Skeletal muscle satellite cell (primary cell): ENCODE data around the gene FAM135A.
"Not testable (repeated sequence)": the region's sequence is repeated elsewhere in the genome, so short reads cannot be mapped to it uniquely, and the experiment has no call there.

Source experiments
- H3K27me3 ChIP-seq: 2 replicates; pipeline ENCODE4 v1.7.0; 2013; ENCODE audit warnings: low read length; ENCODE audit not compliant: control insufficient read depth, insufficient read depth
- H3K36me3 ChIP-seq: 2 replicates; pipeline ENCODE4 v1.7.0; 2013; ENCODE audit warnings: mild to moderate bottlenecking, control low read depth, low read length; ENCODE audit not compliant: insufficient read depth
- H3K4me1 ChIP-seq: 2 replicates; pipeline ENCODE4 v1.7.0; 2013; ENCODE audit warnings: low read length; ENCODE audit not compliant: control insufficient read depth, insufficient read depth
- H3K4me2 ChIP-seq: 2 replicates; pipeline ENCODE4 v1.7.0; 2013; ENCODE audit warnings: mild to moderate bottlenecking, low read length
- H3K4me3 ChIP-seq: 2 replicates; pipeline ENCODE4 v1.7.0; 2013; ENCODE audit warnings: low read length
- H3K9ac ChIP-seq: 2 replicates; pipeline ENCODE4 v1.7.0; 2013; ENCODE audit warnings: mild to moderate bottlenecking, low read depth, low read length, moderate library complexity
- H3K9me3 ChIP-seq: replicated peaks from 2 replicates; pipeline ENCODE4 v1.7.0; 2013; ENCODE audit warnings: mild to moderate bottlenecking, control low read depth, low read length

The FAM135A gene

DNA sequence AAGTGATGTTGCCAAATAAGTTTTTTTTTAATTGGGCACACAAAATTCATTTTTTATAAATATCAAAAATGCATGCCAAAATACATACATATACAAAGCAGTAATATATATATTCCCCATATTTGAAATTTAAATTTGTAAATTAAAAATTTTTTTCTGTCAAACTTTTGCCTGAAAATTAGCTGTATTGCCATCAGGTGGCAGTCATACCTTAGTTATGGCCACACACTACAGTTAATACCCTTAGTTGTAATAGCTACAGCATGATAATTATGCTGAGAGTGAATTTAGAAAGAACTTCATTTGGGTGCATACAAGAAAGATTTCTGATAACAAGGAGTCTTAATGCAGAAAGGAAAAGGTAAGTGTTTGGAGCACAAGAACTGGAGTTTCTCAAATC is 107.3 kb downstream of the FAM135A start:
- H3K4me3 ChIP-seq = no peak overlapping the region
- no peaks in the 10 kb centered on the region for H3K27me3 ChIP-seq
- H3K4me1 ChIP-seq = no peaks in the 10 kb centered on the region
- no peak overlapping the region for H3K4me2 ChIP-seq
- H3K9ac ChIP-seq = no peak overlapping the region
- no peaks in the 10 kb centered on the region for H3K9me3 ChIP-seq
- no peaks in the 10 kb centered on the region for H3K36me3 ChIP-seq

DNA sequence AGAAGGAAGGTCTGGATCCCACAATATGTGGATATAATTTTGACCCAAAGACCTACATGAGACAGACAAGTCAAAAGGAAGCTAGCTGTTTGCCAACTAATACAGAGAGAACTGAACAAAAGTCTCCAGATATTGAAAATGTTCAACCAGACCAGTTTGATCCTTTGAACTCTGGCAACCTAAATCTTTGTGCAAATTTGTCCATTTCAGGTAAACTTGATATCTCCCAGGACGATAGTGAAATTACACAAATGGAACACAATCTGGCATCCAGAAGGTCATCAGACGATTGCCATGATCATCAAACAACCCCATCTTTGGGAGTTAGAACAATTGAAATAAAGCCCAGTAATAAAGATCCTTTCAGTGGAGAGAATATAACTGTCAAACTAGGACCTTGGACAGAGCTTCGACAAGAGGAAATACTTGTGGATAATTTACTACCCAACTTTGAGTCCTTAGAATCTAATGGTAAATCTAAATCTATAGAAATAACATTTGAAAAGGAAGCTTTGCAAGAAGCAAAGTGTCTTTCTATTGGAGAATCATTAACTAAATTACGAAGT is 111.5 kb downstream of the FAM135A start:
- no peaks in the 10 kb centered on the region for H3K27me3 ChIP-seq
- no peaks in the 10 kb centered on the region for H3K9me3 ChIP-seq
- no peaks in the 10 kb centered on the region for H3K36me3 ChIP-seq

DNA sequence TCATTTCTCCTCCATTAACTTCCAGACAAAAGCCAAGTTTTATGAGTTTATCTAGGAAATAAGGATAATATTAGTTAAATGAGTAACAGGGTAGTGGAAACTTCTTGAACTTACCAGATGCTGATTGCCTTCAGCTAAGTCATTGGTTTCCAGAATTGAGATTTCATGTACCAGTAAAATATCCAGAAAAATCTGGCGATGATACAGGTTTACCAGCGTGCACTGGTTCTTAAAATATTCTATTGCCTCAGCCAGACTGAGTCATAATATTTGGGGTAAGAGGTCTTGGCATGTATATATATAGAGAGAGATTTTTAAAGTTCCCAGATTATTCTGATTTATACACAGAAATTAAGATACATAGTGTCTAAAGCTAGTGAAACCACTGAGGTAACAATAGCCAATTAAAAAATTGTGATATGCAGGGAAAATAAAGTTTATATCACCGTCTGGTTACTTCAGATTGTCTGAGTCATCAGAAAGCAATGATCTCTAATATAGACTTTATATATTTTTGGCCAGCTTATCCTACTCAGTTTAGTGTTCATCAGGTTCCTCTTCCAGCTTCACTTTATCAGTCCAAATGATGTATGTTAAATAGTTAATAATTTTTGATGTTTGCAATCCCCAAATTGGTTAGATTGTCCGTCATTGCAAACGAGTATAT is 113.9 kb downstream of the FAM135A start:
- no peak overlapping the region for H3K4me3 ChIP-seq
- H3K9me3 ChIP-seq = no peaks in the 10 kb centered on the region
- peaks cover 3% of the 10 kb centered on the region for H3K4me1 ChIP-seq
- no peak overlapping the region for H3K4me2 ChIP-seq
- H3K9ac ChIP-seq = no peak overlapping the region
- no peaks in the 10 kb centered on the region for H3K36me3 ChIP-seq
- no peaks in the 10 kb centered on the region for H3K27me3 ChIP-seq

More for the DNA sequence above, 111.5 kb downstream of the FAM135A start:
- Histone ChIP-seq H3K4me1 (peaks cover 3% of the 10 kb centered on the region), H3K4me3 (no peak overlapping the region), H3K9ac (no peak overlapping the region), H3K4me2 (no peak overlapping the region)

DNA sequence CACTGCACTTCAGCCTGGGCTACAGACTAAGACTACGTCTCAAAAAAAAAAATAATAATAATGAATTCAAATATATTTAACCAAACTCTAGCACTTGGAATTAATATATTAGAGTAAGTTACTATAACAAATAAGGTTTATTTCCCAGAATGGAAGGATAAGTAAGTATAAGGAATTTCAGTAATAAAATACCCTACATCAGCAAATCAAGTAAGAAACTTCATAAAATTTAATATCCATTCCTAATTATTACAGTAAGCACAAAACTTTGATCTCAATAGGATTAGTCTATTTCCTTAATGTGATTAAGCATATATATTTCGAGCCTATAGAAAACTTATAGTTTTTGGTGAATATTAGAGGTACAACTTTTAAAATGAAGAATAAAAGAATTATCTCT is 116.7 kb downstream of the FAM135A start:
- Histone ChIP-seq H3K9ac (no peak overlapping the region), H3K4me1 (peaks cover 3% of the 10 kb centered on the region), H3K36me3 (no peaks in the 10 kb centered on the region), H3K9me3 (no peaks in the 10 kb centered on the region), H3K4me3 (no peak overlapping the region), H3K4me2 (no peak overlapping the region), H3K27me3 (no peaks in the 10 kb centered on the region)

DNA sequence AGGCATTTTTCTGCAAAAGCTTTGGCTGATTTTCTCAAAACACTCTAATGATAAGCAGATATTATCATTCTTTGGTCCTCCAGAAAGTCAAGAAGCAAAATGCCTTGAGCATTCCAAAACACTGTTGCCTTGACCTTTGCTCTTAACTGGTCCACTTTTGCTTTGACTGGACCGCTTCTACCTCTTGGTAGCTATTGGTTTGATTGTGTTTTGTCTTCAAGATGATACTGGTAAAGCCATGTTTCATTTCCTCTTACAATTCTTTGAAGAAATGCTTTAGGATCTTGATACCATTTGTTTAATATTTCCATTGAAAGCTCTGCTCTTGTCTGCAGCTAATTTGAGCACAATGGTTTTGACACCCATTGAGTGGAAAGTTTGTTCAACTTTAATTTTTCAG is 117.8 kb downstream of the FAM135A start:
- Histone ChIP-seq H3K4me3 (no peak overlapping the region), H3K36me3 (no peaks in the 10 kb centered on the region), H3K4me1 (peaks cover 3% of the 10 kb centered on the region), H3K9ac (no peak overlapping the region), H3K4me2 (no peak overlapping the region), H3K9me3 (no peaks in the 10 kb centered on the region), H3K27me3 (no peaks in the 10 kb centered on the region)

DNA sequence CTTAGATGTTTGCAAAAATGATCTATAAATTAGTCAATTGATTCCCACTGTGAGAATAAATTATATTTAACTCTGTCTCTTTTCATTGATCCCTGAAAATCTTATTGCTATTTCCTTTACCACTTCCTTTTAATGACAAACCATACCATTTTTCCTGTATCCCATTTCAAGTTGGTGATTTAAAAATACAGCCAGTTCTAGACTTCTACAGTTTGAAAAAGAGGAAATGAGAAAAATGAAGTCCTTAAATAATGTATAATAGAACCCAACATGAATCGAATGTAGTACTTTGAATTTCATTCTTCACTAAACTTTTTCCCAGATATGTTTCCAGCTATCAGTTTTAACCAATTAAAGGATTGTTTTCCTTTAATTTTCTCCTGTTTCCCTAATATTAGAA is 124.0 kb downstream of the FAM135A start:
- Histone ChIP-seq H3K4me1 (no peaks in the 10 kb centered on the region), H3K36me3 (no peaks in the 10 kb centered on the region), H3K9ac (no peak overlapping the region), H3K4me3 (no peak overlapping the region), H3K4me2 (no peak overlapping the region), H3K9me3 (no peaks in the 10 kb centered on the region), H3K27me3 (no peaks in the 10 kb centered on the region)

DNA sequence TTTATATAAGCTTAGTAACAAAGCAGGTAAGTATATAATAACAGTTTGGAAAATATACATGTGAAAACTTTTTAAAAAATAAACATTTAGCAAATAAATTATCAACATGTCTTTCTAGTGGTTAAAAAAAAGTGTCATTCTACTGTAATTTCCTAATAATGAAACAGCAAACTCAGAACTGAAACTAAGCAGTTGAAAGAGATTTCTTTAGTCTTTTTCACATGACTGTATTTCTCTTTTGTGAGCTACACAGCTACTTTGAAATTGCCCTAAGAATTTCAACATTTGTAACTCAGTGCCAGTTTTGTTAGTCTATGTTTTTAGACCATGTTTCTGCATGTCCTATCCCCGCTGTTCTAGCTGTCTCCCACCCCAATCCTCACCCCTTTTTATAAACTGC is 125.1 kb downstream of the FAM135A start:
- Histone ChIP-seq H3K4me1 (no peaks in the 10 kb centered on the region), H3K4me3 (no peak overlapping the region), H3K36me3 (no peaks in the 10 kb centered on the region), H3K4me2 (no peak overlapping the region), H3K27me3 (no peaks in the 10 kb centered on the region), H3K9me3 (no peaks in the 10 kb centered on the region), H3K9ac (no peak overlapping the region)

DNA sequence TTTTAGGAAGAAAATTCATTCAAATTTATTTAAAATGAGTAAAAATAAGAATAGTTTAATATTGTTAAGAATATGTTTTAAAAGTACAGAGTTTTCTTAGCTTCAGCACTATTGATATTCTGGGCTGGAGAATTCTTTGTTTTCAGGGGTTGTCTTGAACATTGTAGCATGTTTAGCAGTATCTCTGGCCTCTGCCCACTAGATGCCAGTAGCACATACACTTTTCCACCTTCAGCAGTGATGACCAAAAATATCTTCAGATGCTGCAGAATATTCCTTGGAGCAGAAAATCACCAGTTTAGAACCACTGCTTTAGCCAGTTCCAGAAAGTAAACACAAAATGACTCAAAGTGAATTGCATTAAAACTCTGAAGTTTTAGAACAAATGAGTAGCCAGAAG is 134.0 kb downstream of the FAM135A start:
- H3K9ac ChIP-seq = no peak overlapping the region
- H3K4me2 ChIP-seq = no peak overlapping the region
- no peaks in the 10 kb centered on the region for H3K36me3 ChIP-seq
- H3K27me3 ChIP-seq = no peaks in the 10 kb centered on the region
- H3K4me1 ChIP-seq = peaks cover 13% of the 10 kb centered on the region
- no peak overlapping the region for H3K4me3 ChIP-seq
- no peaks in the 10 kb centered on the region for H3K9me3 ChIP-seq

DNA sequence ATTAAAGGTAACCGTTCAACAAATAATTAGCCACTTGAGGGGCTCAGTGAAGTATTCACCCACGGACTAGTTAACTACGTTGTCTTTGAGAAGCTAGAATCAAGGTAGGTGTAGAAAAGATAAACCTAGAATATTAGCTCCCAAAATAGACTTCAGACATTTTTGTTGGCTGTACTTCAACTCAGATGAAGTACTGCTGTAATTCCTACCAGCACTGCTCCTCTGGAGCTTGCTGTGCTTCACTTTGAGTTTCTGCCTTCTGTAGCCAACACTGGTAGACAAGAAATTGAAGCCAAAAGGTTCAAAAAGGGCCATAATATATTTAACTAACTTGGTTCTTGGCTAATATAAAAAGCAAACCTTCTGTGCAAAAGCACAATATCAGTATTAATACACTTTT is 134.6 kb downstream of the FAM135A start:
- Histone ChIP-seq H3K27me3 (no peaks in the 10 kb centered on the region), H3K9me3 (no peaks in the 10 kb centered on the region), H3K4me2 (no peak overlapping the region), H3K9ac (no peak overlapping the region), H3K4me3 (no peak overlapping the region), H3K4me1 (peaks cover 13% of the 10 kb centered on the region), H3K36me3 (no peaks in the 10 kb centered on the region)

DNA sequence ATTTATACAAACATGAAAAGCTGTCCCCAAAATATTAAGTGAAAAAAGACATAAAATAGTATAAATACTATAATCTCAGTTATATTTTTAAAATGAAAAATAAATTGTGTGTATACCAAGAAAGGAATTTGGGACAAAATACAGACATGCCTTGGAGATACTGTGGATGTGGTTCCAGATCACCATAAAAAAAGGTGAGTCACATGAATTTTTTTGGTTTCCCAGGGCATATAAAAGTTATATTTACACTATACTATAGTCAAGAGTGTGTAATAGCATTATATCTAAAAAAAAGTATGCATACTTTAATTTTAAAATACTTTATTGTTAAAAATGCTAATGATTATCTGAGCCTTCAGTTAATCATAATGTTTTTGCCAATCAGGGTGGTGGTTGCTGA is 136.0 kb downstream of the FAM135A start:
- no peak overlapping the region for H3K4me3 ChIP-seq
- H3K9me3 ChIP-seq = no peaks in the 10 kb centered on the region
- H3K36me3 ChIP-seq = no peaks in the 10 kb centered on the region
- H3K4me2 ChIP-seq = no peak overlapping the region
- H3K9ac ChIP-seq = no peak overlapping the region
- peaks cover 13% of the 10 kb centered on the region for H3K4me1 ChIP-seq
- no peaks in the 10 kb centered on the region for H3K27me3 ChIP-seq

DNA sequence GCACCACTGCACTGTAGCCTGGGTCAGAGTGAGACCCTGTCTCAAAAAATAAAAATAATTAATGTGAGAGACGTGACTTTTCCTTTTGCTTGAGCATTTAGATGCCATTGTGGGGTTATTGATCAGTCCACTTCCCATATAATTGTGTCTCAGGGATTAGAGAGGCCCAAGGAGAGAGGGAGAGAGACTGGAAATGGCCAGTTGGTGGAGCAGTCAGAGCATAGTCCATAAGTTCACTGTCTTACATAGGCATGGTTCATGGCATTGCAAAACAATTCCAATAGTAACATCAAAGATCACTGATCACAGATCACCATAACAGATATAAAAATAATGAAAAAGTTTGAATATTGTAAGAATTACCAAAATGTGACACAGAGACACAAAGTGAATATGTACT is 138.3 kb downstream of the FAM135A start:
- Histone ChIP-seq H3K4me2 (no peak overlapping the region), H3K36me3 (no peaks in the 10 kb centered on the region), H3K9me3 (no peaks in the 10 kb centered on the region), H3K4me1 (peaks cover 13% of the 10 kb centered on the region), H3K9ac (no peak overlapping the region), H3K4me3 (no peak overlapping the region), H3K27me3 (no peaks in the 10 kb centered on the region)

DNA sequence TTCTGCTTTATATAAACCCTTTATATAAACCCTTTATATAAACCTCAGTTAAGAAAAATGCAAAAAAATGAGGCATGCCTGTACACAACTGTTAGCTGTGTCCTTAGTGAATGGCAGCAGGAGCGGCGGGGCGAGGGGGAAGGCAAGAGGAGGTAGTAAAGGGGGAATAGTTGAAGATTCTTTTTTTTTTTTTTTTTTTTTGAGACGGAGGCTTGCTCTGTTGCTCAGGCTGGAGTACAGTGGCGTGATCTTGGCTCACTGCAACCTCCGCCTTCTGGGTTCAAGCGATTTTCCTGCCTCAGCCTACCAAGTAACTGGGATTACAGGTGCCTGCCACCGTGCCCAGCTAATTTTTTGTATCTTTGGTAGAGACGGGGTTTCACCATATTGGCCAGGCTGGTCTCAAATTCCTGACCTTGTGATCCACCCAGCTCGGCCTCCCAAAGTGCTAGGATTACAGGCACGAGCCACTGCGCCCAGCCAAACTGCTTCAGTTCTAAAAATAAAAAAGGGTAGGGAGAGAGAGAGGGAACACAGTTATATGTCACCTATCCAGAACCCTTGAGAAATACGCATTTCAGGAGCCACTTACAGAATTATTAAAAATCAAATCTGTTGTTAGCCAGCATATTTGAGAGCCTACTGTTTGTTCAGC is 139.1 kb downstream of the FAM135A start:
- not testable (repeated sequence) for H3K9me3 ChIP-seq, H3K9ac ChIP-seq, H3K4me2 ChIP-seq, H3K4me3 ChIP-seq, H3K27me3 ChIP-seq, H3K36me3 ChIP-seq
- H3K4me1 ChIP-seq = peaks cover 13% of the 10 kb centered on the region
